HG03439 (cell line): ENCODE measurements around the gene CCM2.

ENCODE experiments used
- ATAC-seq: cut with Tn5 transposase; IDR thresholded peaks from one replicate; pipeline ENCODE4 v1.9.1; 2021; ENCODE audit warnings: mild to moderate bottlenecking, moderate library complexity; ENCODE audit not compliant: unreplicated experiment

The CCM2 gene

DNA sequence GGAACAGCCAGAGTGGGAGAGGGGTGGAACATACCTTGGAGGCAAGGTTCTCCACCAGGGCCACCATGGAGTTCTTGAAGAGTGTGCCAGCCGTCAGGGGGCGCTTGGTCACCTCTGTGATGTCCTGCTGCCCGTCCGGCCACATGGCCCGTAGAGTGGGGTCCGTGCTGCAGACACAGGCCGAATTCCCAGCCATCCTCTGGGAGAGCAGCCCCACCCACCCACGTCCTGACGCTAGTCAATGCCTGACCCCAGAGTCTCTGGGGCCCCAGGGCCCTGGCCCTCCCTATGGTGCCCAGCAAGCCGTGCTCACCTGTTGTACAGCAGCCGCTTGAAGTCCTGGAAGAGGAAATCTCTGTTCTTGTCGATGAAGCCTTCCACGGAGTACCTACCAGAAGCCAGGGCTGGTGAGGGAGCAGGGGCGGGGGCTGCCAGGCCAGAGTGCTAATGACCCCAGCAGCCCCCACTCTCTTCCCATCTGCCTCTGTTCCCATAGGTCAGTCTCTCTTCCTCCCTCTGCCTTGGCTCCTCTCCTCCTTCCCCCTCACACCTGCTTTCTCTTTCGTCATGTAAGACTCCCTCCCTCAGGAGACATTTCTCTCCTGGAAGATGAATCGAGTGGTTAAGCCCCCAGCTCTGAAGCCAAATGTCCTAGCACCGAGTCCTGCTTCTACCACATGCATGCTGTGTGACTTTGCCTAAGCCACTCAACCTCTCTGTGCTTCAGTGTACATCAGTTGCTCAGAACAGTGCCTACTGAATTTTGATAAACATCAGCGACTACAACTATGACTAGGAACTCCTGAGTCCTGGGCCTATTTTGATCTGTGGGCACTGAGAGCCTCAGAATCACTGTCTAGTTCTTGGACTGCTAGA is 32.2 kb upstream of the CCM2 start:
- no peak for ATAC-seq

DNA sequence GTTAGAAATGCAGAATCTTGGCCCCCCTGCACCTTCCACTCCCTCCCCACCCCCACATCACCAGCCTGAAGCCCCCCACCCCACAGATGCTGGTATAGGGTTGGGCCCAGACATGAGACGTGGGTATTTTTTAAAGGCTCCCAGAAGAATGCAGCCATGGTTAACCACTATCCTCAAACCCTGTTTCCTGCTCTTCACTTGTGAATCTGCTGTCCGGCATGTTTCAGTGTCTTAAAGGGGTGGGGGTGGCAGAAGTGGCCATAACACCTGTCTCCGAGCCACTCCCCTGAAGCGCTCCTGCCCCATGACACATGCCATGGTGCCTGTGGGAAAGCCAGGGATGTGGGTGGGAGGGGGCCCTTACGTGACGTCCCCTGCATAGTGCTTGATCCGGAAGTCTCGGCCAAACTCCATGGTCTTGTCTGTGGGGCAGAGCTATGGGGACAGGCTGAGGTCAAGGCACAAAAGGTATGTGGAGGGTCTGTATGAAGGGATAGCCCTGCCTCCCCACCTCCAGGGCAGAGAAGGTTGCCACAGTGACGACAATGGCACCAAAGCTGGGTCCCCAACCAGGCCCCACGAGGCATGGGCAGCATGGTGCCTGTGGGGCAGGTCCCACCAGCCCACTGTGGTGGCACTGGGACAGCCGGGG is 30.8 kb upstream of the CCM2 start:
- ATAC-seq, result no peak

DNA sequence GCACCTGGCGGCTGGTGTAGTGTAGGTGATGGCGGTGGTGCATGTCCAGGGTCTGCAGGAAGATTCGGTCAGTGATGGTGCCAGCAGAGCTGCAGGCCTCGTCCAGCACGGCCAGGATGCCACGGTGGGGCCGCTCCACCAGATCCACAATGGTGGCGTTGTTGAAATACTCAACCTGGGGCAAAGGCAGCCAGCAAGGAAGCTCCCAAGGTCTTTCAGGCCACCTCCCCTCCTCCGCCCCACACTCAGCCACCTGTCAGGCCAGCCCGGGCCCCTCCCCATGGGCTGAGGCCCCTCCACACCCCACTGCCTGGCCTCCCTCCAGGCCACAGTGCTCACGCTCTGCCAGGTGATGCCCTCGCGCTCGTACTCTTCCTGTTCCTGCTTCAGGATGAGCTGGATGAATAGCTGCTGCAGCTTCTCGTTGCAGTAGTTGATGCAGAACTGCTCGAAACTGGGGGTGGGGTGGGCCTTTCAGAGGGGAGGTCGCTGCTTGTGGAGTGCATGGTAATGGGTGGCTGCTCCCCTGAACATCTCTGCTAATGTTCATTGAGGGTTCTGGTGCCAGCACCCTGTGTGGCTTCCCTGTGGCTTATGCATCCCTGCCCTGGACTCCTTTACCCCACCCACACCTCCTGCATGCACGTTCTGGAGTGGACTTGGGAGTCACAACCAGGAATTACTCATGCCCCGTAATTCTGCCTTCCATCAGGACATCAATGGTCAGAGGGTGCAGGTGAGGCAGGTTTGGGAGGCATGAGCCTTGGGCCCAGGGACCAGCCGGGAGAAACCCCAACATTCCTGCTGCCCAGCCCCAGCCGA is 30.1 kb upstream of the CCM2 start:
- ATAC-seq, result no peak

DNA sequence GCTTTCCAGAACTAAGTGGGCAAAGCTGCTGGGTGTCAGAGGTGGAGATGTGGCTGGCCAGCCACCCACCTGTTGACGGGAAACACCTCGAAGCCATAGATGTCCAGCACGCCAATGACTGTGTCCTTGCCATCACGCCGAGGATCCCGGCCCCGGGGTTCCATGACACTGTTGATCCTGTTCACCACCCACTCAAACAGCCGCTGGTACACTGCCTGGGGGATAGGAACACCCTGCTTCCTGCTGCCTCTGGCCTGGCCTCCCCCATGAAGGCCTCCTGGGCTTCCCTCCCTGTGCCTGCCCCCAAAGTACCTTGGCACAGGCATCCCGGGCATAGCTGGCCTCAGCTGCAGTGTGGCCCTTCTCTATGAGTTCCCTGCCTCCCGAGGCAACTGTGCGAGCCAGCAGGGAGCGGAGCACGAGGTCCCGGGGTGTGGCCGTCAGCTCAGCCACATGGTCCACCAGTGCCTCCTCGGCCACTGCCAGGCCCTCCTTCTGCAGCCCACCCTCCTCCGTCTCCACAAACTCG is 29.4 kb upstream of the CCM2 start:
- no peak for ATAC-seq

DNA sequence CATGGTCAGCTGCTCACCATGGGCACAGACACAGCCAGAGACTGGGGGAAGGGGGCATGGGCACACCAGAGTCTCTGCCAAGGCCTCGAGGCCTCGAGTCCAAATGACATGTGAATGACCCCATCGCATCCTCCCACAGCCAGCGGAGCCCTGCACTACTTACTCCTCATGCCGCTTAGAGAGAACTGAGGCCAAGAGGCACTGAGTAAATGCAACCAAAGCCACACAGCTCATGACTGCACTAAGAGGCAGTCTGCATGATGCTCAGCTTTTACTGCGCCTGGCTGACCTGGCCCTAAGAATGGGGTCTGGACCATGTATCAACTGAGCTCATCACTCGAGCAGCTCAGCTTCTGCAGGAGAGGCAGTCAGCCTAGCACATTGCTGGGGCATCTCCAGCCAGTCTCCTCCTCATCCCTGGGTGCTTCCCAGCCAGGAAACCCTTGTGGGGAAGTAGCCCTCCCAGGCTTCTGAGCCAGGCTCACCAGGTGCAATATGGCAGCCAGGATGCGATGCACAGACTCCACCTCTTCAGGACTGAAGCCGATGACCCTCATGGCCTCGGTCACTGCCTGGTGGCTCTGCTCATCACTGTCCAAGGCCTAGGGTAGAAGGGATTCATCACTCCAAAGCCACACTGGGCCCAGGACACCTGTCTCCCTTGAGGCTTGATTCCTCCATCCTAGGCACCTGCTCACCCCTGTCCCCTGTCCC is 28.7 kb upstream of the CCM2 start:
- ATAC-seq, result no peak

DNA sequence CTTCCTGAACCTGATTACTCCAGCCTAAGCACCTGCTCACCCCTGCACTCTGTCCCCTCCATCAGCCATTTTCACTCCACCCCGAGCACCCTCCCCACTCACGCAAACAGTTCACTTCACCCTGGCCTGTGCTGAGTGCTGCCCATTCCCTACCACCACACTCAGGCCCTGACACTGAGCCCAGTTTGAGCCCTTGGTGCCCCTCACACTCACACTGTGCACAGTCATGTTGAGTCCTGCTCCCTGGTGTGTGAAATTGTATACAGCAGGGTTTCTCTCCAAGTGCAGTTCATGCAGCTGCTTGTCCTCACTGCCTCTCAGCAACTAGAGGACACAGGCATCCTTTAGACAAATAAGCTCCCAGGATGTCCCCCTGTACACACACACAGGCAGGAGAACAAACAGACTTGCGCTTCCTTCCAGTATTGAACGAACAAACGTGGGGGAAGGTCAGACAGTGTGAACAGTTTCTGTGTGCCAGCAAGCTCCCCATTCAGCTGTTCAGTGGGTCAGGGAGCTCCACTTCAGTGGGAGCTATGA is 28.0 kb upstream of the CCM2 start:
- no peak for ATAC-seq

DNA sequence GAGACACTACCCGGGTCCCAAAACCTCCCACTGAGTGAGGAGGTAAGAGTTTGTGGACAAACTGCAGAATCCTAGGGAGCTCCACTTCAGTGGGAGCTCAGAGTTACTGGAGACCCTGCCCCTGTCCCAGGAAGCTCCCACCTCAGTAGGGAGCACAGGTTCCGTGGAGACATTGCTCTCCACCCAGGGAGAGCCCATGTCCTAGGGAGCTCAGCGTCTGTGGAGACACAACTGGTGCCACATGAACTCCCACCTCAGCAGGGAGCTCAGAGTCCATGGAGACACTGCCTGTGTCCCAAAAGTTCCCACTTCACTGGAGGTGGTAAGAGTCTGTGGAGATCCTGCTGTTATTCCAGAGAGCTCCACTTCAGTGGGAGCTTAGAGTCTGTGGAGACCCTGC is 27.4 kb upstream of the CCM2 start:
- ATAC-seq, result no peak

DNA sequence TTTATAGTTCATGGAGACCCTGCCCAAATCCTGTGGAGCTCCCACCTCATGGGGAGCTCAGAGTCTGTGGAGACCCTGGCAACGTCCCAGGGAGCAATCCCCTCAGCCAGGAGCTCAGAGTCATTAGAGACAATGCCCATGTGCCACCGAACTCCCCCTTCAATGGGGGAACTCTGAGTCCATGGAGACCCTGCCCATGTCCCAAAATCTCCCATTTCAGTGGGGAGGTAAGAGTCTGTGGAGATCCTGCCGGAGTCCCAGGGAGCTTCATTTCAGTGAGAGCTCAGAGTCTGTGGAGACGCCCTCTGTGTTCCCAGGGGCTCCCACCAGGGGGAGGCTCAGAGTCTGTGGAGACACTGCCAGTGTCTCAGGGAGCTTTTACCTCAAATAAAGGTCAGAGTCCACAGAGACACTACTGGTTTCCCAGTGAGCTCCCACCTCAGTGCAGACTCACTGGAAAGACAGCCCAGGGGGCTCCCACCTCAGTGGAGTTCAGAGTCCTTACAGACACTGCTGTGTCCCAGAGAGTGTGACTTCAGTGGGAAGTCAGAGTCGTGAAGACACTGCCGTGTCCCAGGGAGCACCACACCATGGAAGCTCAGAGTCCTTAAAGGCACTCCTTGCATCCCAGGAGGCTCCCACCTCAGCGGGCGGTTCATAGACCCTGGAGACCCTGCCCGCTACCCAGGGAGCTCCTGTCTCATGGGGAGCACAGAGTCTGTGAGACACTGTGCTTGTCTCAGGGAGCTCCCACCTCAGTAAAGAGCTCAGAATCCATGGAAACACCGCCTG is 26.2 kb upstream of the CCM2 start:
- ATAC-seq, result no peak

DNA sequence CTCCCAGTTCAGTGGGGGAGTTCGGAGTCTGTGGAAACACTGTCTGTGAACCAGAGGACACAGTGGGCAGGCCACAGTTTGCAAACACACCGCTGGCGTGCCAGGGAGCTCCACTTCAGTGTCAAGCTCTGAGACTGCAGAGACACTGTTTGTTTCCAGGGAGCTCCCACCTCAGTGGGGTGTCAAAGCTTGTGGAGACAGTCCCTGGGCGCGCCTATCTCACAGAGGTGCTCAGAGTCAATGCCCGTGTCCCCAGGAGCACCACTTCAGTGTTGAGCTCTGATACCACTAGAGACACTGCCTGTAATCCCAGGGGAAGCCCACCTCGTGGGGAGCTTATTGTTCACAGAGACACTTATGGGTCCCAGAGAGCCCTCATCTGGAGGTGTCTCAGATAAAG is 25.5 kb upstream of the CCM2 start:
- no peak for ATAC-seq

DNA sequence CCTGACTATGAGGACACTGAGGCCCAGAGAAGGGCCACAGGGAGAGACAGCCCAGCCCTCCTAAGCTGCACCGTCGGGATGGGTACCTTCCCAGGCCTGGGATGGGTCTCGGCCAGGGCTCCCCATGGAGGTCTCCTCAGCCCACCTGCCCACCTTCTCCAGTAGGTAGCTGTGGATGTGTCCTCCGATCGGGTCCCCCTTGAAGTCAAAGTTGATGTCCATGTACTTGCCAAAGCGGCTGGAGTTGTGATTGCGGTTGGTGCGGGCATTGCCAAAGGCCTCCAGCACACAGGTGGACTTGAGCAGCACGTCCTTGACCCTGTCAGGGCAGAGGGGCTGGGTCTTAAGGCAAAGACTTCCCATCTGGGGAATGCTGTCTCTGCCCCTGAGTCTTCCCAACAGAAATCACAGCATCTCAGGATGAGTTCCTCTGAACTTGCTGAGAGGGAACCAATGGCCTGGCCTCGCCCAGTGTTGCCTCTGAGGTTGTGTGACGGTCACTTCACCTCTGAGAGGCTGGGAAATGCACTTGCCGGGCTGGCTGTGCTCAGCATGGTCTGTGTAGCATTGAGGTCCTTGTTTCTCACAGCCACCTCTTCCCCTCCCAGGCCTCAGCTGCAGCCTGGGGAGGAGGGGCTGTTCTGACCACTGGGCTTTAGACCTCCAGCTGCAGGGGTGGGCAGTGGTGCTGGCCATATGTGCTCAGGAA is 24.5 kb upstream of the CCM2 start:
- no peak for ATAC-seq

DNA sequence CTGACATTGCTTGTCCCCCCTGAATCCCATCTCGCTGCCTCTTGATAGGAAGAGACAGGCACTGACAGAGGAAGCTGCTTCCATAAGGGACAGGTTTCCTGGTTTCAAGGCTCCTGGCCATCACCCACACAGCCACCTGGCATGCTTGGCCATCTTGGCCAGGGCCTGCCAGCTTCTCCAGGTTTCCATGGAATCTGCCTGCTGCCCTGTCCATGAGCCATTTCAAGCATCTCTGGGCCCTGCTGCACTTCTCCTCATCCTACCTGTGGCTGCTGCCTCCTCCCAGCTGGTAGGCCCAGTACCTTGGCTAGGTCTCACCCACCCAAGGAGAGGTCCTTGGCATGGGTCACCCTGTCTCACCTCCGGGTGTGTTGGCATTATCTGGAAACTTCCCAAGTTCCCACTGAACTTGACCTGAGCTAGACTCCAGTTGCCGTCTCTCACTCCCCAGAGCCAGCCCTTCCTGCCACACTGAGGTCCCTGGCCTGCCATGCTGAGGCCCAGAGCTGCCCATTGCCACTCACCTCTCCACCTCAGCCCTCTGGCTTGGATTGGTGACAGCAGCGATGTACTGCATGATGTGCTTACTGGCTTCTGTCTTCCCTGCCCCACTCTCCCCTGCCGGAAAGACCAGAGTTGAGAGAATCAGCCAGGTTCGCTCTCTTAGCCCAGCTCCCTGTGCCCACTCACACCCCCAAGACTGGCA is 23.8 kb upstream of the CCM2 start:
- no peak for ATAC-seq

DNA sequence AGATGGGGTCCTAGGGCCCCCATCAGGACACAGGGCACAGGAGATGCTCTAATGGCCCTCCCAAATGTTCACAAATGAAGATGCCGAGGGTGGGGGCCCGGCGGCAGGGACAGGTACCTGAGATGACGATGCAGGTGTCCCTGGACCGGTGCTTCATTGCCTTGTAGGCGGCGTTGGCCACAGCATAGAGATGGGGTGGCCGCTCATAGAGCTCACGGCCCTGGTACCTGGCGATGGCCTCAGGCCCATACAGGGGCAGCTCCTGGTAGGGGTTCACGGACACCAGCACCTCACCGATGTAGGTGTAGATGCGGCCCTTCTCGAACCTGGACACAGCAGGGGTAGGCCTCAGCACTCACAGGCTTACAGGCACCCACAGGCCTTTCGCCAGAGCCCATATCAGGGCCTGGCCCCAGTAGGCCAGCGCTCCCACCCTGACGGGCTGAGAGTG is 23.2 kb upstream of the CCM2 start:
- no peak for ATAC-seq

DNA sequence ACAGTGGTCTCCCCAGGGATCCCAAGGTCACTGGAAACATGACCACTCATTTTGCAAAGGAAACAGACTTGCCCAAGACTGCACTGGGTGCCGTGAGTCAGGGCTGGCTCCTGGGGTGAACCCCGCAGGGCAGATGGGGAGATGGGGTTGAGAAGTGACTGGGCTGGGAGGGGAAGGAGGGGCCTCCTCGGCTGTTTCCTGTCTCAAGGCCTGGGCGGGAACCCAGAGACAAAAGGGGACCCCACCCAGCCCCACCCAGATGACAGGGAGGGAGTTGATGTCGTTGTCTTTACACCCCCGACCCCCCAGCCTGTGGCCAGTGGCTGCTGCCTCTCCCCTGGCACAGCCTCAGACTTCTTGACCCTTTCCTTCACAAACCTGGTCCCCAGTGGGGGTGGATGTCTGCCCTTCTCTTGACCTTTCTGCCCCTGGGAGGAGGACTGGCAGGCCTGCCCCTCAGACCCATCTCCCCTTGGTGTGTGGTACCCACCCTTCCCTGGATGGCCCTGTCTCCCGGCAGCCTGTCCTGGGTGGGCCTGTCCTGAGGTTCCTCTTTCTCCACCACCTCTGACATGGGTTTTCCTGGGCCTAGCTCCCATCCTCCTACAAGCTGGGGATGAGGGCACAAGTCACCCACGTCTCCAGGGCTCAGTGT is 22.6 kb upstream of the CCM2 start:
- ATAC-seq, result no peak

DNA sequence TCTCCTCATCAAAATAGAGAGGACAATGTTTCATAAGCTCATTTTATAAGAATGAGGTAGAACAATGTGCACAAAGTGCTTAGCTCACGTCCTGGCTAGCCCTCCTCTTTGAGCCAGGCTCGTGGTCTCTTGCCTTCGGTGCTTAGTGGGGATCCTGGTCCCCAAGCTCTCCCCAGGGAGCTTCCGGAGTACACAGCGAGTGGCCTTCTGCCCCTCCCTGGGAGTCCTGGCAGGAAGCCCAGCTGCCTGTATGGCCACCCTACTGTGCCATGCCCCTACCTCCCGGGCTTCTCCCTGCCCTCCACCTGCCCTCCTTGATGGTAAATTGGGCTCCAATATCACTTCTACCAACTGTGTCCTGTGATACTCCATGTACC is 22.1 kb upstream of the CCM2 start:
- ATAC-seq, result no peak

DNA sequence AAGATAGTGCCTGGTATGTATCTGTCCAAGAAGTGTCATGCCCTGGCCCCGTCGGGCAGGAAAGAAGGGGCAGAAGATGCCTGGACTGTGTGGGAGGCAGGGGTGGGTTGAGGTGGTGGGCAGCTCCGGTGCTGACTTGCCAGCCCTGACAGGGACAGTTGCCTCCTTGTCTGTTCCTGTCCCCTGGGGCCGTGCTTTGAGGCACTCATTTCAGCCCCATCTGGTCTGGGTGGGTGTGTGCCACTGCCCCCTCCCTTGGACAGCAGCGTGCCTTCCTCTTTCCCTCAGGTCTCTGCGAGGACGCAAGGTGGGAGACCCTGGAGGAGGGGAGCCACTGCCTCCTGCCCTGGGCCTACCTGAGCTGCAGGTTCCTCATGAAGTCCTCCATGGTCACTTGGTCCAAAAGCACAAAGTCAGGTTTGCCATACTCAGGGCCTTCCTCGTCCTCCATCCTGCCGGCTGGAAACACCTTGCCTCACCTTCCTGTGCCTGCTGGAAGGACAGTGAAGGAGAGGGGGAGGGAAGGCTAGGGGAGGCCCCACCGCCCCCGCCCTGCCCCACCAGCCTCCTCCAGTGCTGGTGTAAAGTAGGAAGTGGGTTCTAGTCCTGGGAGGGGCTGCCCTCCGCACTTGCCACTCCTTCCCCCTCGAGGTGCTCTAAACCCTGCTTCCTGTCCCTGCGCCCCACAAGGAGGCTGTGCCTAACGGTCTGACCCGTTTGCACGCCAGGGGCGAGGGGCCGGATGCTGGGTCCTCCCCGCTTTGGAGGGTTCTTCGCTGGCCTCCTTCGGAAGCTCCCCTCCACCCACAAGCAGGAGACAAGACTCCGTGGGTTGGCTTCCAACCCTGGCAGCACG is 21.3 kb upstream of the CCM2 start, which contains the start of gene MYO1G:
MYO1G (minus strand) TSS at position 505 of the 856 bp plus-strand sequence; CDS start at position 451, 54 bp downstream.
- ATAC-seq, result peak; percentile 47

DNA sequence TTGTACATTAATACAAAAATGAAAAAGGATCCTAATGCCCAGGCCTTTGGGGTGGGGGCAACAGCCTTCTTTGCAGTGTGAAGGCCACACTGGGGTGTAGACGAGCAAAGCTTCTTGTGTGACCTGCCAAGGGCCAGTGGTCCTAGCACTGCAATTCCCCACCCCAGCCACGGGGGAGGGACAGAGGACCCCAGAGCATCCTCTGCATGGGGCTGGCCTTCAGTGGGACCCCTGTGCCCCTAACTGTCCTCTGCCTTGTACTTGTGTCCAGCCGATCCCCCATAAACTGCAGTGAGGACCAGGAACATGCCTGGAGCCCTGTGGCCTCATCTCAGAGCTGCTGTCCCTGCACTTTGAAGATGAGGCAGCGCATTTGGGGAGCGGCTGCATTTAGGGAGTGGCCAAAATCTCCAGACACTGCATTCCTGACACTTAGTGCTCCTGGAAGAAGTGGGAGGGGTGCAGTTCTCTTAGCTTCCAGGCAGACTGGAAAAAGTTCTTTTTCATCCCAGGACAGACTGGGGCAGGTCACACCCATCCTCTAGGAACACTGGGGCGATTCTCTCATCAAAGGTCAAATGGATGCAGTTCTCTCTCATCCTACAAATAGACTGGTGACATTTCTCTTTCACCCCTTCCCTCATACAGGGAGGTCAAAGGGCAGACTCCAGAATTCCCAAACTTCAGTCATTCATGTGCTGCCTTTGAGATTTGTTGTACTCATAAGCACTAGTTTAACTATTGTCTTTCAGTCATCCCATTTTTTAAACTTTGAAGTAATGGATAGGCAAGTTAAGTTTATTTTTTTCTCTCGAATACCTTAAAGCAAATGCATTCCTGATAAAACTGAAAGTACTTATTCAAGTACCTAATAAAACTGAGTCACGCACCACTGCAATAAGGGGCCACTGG is 20.3 kb upstream of the CCM2 start:
- no peak for ATAC-seq
